SHP77 (cell line): ENCODE data around the gene IFNK.
A peak's percentile ranks its signal among the peaks of the same experiment; 100 is the strongest.

ENCODE experiments used
- DNase-seq, 2 experiments: peaks; one replicate each; lab custom pipeline; 2025; lab: John Stamatoyannopoulos, UW

Gene IFNK

DNA sequence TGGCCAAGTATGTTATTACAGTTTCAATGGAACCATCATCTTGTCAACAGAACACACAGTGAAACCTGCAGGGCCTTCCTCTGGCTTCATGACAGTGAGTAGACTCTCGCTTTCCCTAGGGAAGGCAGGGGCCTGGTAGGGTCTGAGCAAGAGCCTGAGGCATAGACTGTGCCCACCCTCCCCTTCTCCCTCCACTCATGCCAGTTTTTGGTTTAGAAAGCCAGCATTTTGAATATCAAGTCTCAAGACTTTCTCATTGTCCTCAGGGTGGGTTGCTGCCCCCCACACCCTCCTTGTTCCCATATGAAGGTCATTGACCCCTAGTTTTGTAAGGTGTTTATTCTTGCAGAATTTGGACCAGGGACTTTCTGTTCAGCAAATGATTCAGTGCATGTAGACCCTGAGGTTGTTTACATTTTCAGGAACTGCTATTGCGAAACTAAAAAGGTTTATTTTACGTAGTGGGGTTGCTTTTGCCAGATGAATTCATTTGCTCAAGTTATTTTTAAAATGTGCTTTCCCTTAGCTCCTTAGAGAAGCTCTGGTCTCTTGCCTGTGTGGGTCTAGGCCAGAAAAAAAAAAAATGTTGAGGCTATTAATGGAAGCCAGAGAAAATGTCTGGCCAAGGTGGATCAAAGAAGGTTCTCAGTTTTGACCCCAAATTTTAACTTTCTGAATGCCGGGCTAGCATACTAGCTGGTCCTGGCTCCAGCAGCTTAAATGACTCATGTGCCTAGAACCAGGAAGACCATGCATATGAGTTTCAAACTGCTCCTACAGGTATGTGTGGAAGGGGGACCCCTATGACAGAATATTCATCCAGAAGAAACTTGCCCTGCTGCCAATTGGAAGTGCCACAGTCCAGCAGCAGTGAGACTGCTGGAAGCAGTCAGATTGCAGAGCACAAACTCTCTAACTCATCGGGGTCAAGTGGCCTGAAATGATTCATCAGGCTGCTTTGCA is 15.7 kb downstream of the IFNK start:
- no peak for DNase-seq

DNA sequence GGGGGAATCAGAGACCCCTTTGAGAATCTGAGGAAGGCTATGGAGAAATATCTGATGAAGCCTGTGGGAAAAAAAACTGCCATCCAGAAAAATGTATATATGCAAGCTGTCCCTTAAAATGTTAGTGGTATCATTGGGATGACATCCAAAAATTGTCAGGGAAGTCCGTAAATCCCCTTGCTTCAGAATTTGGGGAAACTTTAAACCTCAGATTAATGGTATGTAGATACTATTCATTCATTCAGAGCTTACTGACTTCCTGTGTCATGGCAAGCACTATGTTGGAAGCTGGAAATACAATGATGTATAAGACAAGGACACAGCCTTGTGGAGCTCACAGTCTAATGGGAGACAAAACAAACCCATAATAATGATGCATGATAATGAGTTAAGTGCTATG is 16.4 kb downstream of the IFNK start:
- no peak for DNase-seq

DNA sequence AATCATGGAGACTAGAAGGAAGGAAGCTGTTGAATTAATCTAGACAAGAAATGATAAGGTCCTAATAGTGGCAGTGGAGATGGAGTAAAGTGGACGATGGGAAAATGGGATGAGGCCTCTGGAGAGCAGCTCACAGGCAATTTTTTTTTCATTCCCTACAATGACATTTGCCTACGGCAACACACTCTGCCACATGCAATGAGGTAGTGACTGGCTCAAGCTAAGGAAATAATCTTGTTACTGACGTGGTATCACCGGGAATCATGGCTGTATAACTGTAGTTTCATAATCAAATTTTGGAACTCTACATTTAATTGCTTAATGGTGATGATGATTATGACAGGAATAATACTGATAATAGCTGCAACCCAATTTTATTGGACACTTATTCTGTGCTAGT is 17.6 kb downstream of the IFNK start:
- no peak for DNase-seq

DNA sequence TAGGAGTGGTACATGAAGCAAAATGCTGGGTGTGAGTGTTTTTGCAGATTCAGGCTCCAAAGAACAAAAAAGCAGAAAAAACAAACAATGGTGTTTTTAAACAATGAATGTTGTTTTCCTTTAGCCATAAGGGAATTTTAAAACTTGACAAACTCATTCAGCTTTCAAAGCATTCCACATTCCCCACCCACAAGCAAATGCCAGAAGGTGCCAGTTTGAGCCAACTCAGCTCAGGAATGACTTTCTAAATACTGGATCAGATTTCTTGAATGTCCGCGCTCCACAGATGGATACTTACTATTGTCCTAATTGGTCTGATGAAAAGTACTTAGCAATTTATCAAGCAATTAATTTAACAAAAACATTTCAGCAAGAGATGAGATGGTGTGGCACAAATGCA is 18.4 kb downstream of the IFNK start:
- no peak for DNase-seq

DNA sequence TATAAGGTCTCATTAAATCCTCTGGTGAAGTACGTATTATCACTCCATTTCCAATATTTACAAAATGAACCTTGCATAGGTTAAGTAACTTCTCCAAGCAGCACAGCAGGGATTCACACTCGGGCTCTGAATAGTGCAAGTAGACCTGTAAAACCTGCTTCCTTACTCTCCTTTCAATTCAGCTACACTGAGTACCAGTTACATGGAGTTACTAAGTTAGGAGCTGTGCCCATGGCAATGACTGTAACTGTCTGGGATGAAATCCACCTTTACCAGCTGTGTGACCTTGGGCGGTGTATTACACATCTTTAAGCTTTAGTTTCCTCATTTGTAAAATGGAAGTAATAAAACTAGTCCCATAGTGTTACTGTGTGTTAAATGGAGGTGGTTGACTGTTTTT is 21.4 kb downstream of the IFNK start:
- DNase-seq, result no peak

DNA sequence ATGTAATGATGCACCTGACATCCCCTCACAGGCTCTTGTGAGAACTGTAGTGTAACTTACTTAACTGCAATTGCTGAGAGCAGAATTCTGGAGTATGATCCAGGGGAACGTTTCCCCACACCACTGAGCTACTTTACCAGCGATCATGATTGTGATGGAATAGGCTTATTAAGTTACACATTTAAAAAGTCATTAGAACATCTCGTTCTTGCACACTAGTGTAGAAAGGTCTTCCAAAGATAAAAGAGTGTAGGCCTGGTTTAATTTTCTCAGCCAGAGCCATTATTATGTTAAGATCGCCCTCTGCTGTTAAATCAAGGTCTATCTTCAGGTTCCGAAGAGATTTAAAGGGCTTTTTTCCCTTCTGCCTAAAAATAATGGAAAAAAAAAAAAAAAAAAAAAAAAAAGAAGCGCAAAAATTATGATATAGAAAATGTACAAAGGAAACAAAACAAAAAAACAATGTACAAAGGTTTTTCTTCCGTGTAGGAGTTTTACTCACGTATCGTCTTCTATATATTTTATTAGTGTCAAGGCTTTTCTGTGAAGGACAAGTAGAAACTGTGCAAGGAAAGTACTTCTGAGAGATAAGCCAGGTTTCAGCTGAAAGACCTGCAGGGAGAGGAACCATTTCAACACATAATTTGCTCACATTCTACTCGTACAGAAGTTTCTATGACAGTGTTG is 24.1 kb downstream of the IFNK start:
- no peak for DNase-seq

DNA sequence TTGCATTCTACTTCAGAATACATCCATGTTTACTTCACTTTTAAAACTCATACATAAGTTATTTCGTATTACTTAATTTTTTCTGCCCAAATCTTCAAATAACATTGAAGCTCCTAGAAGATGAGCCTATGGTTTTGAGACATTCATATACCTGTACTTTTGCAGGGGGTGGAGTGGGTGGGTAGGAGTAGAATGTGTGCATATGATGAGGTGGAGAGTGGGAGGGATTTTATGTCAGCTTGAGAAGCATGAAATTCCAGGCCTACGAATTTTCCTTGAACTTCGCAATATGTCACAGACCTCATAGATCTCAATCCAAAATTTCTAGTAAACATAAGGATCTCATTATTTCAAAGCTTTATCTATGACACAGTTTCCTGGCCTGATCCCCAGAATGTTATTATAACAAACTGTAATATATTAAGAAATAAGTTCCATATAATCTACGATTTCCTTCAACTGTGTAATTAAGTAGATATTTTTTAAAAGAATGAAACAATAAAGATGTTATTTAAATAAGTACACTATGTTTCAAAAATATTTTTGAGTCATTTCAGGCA is 25.2 kb downstream of the IFNK start:
- no peak for DNase-seq

DNA sequence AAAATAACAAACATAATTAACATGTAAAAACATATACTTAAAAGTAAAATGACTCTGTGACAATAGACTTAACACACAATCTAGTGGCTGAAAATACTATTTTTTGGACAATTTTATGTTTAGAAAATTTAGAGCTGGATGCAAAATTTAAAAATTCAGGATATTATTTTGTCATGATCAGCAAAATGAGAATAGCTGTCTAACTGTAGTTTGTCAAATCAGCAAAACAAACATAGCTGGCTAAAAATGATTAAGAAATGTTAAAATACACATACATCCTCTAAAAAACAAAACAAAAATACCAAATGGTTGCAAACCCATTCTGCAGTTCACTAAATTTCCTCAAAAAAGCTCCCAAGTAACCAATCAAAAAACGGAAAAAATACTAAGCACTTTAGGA is 30.6 kb downstream of the IFNK start:
- no peak for DNase-seq

DNA sequence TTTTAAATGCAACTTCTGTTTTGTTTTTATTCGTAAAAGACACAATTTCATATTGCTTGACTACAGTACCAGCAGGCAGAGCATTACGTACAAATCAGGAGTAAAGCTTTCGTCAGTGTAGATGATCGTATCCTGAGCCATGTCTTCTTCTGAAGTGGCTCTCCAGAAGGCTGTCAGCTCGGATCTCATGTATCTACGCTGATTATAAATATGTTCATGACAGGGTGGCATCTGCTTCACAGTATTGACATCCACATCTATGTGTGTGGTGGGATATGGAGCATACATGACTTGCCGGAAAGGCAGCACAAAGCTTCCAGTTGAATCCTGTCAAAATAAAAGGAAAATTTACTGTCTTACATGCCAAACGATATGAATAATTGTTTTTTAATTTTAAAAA is 32.4 kb downstream of the IFNK start:
- no peak for DNase-seq

DNA sequence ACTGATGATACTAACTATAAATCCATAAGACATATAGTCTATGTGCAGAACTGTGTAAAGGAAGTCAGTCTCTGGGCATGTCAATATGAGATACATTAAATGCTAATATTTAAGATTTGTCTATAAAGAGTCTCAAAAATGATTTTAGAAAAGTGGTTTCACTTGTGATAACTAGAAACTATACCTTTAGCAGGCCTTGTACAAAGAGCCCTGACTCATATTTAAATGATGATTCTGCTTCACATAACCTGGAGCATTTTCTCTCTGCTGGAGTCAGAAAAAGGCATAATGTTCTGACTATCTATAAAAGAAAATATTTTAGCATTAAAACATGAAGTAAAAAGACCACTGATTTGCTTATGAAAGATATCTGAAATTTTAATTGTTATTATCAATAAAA is 34.2 kb downstream of the IFNK start:
- DNase-seq, result no peak

DNA sequence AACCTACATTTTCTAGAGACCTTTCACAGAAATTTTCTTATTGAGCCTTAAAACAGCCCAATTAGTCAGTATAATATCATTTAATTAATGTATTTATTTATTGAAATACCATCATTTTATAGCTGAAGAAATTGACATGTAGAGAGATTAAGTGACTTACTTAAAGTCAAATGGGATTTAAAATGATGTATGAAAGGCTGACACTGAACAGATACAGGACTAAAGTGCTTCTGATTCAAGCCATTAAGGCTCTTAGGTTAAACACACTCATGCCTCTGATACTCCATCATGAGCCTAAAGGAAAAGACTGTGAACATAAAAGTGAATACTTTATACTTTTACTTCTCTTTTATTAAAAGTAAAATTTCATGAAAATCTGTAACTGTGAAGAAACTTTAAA is 36.4 kb downstream of the IFNK start:
- no peak for DNase-seq

DNA sequence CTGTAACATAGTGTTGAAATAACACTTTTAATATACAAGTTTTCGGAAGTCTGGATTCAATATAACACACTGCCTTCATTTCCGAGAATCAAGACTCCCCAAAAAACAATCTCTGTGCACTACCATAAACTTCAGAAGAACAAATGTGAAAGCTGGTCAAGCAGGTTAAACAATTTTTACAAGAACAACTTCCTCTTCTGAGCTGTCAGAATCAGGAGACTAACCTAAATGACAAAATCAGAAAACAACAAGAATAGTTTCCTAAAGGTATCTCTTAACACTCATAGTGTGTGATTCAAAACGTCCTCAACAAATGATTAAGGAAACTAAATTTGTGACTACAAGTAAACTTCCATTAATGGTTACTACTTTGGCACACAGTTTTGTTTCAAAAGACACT is 37.6 kb downstream of the IFNK start:
- DNase-seq, result no peak

DNA sequence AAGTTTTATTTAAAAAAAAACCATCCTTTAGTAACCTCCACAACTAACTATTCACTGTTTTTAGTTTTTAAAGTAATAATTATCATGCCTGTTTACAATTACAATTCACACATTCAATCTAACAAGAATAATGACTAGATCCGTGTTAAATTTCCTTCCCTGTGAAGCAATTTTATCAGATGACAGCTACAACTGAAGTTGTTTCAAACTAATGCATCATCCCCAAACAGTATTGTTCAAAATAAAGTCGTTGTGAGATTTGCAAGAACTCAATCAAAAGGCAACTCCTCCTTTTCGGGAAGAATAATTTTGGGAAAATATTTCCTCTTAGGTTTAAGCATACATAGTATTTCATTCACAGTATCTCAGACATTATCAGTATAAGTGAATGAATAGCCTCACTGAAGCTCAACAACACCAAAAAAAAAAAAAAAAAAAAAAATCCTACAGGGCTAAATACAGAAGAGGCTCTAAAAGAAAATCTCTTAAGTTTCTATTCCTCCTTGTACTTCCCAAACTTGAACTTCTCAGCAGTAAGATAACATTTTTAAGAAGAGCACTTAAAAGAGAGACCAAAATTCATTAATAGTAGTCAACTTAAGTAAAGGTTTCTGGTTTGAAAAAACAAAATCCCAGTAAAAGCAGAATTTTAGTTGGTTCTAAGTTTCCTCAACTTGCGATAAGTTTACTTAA is 39.8 kb downstream of the IFNK start:
- no peak for DNase-seq

DNA sequence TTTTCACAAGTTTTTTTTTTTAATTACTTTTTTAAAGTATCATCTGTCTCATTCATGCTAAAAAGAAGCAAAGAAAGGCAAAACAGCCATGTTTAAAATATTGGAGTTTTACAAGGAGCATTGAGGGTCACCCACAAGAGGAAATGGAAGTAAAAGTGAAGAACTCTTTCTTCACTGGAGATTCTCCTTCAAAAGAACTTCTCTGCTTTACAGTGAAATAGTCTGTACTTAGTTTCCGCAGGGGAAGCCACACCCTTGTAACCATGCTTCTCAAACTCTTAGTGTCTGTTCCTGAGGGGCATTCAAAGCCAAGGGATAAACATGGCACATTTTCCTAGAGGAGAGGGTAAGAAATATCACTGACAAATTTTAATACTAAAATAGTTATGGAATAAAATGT is 40.6 kb downstream of the IFNK start:
- no peak for DNase-seq

DNA sequence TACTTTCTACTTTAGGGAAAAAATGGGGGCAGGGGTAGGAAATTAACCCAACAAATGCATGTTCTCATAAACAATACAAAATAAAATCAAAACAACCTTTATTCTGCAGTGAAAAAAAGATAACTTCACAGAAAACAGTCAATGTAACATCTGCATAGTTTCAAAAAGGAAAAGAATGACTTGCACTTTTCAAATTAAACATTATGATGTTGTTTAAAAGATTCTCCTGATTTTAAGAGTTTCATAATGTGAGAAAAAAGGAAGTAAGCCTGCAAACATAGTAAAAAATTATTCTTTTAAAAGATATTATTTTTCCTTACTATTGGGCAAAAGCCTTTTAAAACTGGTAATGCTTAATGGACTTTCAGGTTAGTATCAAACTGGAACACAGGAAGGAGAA is 41.6 kb downstream of the IFNK start:
- DNase-seq, result no peak

DNA sequence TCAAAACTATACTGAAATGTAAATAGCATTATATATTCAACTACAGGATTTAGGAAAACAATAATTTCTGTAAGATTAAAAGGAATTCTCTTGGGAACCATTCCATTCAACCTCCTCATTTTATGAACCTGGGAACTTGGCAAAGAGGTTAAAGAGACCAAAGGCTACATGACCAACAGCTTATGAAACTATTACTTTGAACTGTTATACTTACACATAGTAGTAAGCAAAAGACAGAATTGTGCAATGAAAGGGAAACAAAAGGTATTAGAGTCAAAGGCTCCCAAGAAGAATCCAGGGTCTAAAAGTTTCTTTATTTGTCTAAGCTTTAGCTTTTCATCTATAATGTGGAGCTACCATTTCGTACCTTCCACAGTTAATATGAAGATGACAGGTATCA is 42.0 kb downstream of the IFNK start:
- DNase-seq, result no peak

DNA sequence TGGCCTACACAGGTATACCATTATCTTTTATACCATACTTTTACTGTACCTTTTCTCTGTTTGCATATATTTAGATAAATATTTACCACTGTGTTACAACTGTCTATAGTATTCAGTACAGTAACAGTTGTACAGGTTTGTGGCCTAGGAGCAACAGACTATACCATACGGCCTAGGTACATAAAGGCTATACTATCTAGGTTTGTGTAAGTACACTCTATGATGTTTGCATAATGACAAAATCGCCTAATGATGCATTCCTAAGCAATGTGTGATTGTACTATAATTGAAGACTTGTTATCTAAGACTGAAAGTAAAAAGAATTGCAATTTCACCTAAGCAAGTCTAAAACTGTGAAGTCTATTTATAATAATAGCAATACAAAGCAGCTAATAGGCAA is 45.3 kb downstream of the IFNK start:
- no peak for DNase-seq

DNA sequence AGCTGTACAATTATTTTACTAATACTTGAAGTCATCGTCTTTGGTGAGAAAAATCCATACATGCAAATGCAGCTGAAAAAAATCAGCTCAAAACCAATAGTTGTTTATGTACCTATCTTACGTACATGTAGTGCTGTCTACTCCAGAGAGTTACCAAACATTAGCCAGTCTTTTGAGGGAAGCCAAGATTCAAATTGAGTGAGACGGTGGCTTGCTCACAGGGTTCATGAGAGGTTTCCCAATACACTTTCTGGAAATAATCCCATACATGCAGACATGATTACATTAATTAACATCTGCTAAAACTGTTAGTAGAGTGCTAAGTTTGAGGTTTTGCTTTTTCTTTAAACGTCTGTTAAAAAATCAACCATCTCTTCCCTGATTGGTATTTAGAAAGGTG is 46.9 kb downstream of the IFNK start:
- DNase-seq, result no peak

DNA sequence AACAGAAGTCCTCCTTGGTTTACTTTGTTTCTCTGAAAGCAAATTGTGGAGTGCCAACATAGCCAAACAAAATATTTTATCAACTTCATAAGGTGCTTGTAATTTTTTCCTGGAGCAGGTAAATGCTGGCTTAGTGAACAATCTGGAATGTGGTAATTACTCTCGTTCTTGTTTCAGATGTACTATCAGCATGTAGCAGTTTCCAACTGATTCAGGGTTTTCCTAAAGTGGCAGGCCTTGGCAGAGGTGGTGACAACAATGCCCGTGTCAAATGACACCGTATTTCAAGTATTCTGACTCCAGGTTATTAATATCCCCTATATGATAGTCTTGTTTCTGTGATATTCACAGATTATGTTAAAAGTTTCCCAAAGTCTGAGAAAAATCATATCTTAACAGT is 48.0 kb downstream of the IFNK start:
- no peak for DNase-seq

DNA sequence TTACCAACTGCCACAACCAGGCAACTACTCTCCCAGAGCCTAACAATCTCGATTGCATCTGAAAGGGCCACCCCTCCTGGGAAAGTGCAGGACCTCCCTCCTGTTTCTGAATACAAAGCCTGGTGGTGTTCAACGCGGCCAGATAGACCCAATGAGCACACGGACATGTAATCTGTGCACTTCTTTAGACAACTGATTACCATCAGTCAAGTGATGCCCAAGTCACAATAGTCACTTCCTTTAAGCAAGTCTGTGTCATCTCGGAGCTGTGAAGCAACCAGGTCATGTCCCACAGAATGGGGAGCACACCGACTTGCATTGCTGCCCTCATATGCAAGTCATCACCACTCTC is 48.5 kb downstream of the IFNK start:
- peak; percentile 24 to 30 for DNase-seq

DNA sequence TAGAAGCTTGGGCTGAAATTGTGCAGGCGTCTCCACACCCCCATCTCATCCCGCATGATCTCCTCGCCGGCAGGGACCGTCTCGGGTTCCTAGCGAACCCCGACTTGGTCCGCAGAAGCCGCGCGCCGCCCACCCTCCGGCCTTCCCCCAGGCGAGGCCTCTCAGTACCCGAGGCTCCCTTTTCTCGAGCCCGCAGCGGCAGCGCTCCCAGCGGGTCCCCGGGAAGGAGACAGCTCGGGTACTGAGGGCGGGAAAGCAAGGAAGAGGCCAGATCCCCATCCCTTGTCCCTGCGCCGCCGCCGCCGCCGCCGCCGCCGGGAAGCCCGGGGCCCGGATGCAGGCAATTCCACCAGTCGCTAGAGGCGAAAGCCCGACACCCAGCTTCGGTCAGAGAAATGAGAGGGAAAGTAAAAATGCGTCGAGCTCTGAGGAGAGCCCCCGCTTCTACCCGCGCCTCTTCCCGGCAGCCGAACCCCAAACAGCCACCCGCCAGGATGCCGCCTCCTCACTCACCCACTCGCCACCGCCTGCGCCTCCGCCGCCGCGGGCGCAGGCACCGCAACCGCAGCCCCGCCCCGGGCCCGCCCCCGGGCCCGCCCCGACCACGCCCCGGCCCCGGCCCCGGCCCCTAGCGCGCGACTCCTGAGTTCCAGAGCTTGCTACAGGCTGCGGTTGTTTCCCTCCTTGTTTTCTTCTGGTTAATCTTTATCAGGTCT is 49.0 kb downstream of the IFNK start, which contains the start of gene C9orf72:
Gene C9orf72, minus strand, starts transcription at position 564 of the 716 bp plus-strand sequence. CDS start 6,361 bp downstream, outside the sequence.
- DNase-seq, result peak; percentile 38 to 60
